Stomach smooth muscle (tissue), 2 donors: ENCODE results near the gene RUNX1.

Experiments used
- H3K27ac ChIP-seq: one replicate; pipeline ENCODE4 v1.7.0; 2013; ENCODE audit warnings: mild to moderate bottlenecking, low read length, inconsistent platforms
- H3K27me3 ChIP-seq, 2 donors: one replicate each; pipeline ENCODE4 v1.7.0; 2013; ENCODE audit warnings: low read length in 2 of 2; ENCODE audit not compliant: insufficient read depth in 2 of 2, control insufficient read depth in 1 of 2
- H3K36me3 ChIP-seq, 2 donors: one replicate each; pipeline ENCODE4 v1.7.0; 2013; ENCODE audit warnings: low read length in 2 of 2; ENCODE audit not compliant: control insufficient read depth in 2 of 2, insufficient read depth in 2 of 2
- H3K4me1 ChIP-seq: one replicate; pipeline ENCODE4 v1.7.0; 2013; ENCODE audit warnings: low read length; ENCODE audit not compliant: control insufficient read depth, insufficient read depth
- H3K4me3 ChIP-seq, 2 donors: one replicate each; pipeline ENCODE4 v1.7.0; 2013; ENCODE audit warnings: low read length in 2 of 2
- H3K9ac ChIP-seq, 2 donors: one replicate each; pipeline ENCODE4 v1.7.0; 2013; ENCODE audit warnings: low read length in 2 of 2, mild to moderate bottlenecking in 1 of 2
- H3K9me3 ChIP-seq, 2 donors: one replicate each; pipeline ENCODE4 v1.7.0; 2013; ENCODE audit warnings: low read length in 2 of 2; ENCODE audit not compliant: control insufficient read depth in 2 of 2
- donor health status: healthy.
- donor health status: Pancreatic carcinoma.

RUNX1 gene

DNA sequence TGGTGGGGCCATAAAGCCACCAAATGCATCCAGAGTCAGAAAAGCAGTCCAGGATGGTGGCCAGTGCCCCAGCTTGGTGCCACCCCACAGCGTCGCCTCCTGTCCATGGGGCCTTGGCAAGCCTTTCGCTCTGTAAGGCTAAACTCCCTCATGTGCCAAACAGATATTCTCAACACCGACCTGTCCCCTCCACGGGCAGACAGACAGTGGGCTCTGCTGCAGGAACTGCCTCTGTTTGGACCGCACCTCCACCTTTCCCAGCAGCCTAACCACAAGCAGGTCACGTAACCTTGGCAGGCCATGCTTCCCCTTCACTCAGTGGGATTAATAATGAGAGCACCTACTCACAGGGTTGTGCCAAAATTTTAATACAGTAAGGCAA lies 11.7 kb downstream of the RUNX1 start:
- peaks cover 0 to 3% of the 10 kb centered on the region in 2 donors for H3K27me3 ChIP-seq
- H3K27ac ChIP-seq: no peak overlapping the region
- H3K4me1 ChIP-seq: no peaks in the 10 kb centered on the region
- no peak overlapping the region for H3K9ac ChIP-seq
- no peaks in the 10 kb centered on the region for H3K36me3 ChIP-seq
- H3K9me3 ChIP-seq: no peaks in the 10 kb centered on the region
- H3K4me3 ChIP-seq: no peak overlapping the region

GRCh38 chr21:35036465-35037383 lies 12.4 kb downstream of the RUNX1 start:
- Histone ChIP-seq H3K4me1 (no peaks in the 10 kb centered on the region), H3K27ac (no peak overlapping the region), H3K4me3 (no peak overlapping the region), H3K27me3 (peaks cover 0 to 3% of the 10 kb centered on the region in 2 donors), H3K9me3 (no peaks in the 10 kb centered on the region), H3K9ac (no peak overlapping the region), H3K36me3 (no peaks in the 10 kb centered on the region)

DNA sequence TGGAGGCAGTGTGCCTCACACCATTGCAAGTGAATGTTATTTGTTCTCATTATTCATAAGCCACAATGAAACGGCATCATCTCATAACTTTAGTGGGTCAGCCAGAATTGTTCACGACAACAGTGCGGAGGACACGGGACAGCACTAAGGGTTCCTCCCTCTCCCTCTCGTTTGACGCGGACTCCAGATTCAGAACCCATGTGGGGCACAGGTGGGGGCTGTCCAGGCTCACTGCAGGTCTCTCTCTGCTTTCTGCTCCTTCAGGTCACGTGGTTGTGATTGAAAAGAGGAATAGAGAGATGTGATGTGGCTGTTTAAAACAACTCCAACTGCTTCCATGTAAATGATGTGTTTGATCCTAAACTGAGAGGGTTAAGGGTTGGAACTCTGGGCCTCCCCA lies 13.5 kb downstream of the RUNX1 start:
- Histone ChIP-seq H3K36me3 (no peaks in the 10 kb centered on the region), H3K4me1 (no peaks in the 10 kb centered on the region), H3K27me3 (peaks cover 0 to 3% of the 10 kb centered on the region in 2 donors), H3K9ac (no peak overlapping the region), H3K4me3 (no peak overlapping the region), H3K27ac (no peak overlapping the region), H3K9me3 (no peaks in the 10 kb centered on the region)

DNA sequence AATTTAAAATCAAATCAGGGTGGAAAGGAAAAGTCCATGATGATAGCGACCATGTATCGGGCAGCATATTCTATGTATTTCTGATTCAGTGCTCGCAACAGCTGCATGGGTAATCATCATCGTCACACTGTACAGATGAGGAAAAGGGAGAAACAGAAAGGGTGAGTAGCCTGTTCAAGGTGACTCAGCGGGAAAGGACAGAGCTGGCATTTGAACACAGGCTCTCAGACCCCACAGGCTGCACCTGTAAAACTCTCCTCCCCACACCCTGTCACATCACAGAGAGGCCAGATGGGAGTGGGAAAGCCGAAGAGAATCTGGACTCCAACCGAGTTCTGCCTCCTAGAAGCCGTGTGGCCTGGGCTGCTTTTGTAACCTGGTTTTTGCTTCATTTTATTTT lies 14.0 kb downstream of the RUNX1 start:
- Histone ChIP-seq H3K36me3 (no peaks in the 10 kb centered on the region), H3K4me1 (no peaks in the 10 kb centered on the region), H3K9me3 (no peaks in the 10 kb centered on the region), H3K27me3 (peaks cover 0 to 3% of the 10 kb centered on the region in 2 donors), H3K27ac (no peak overlapping the region), H3K4me3 (no peak overlapping the region), H3K9ac (no peak overlapping the region)

DNA sequence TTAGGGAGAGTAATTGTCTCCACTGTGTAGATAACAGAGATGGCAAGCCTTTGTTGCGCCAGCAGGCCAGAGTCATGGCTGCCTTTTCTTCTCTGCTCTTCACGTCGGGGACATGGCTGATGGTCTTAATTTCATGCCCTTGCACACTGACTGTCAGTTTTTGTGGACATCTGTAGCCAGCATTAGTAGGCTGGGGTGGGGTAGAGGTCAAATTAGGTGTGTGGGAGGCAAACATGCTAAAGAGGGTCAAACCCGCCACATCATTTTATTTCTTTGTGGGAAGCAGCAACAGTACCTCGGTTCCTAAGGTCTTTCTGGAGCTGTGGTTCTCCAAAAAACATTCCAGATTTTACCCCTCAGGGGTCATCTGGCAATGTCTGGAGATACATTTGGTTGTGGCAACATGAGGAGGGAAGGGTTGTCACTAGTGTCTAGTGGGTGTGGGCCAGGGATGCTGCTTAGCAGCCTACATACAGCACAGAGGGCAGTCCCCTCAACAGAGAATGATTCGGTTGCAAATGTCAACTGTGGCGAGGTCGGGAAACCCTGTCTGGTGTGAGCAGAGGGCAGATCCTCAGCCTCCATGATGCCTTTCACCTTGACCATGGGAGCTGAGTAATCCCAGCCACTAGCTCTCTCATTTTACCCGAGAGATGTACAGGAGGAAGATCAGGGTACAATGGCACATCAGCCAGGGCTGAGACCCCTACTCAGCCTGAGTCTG lies 14.7 kb downstream of the RUNX1 start:
- H3K36me3 ChIP-seq: no peaks in the 10 kb centered on the region
- no peaks in the 10 kb centered on the region for H3K4me1 ChIP-seq
- H3K27ac ChIP-seq: no peak overlapping the region
- H3K4me3 ChIP-seq: no peak overlapping the region
- no peaks in the 10 kb centered on the region for H3K9me3 ChIP-seq
- no peak overlapping the region for H3K9ac ChIP-seq
- H3K27me3 ChIP-seq: peaks cover 0 to 4% of the 10 kb centered on the region in 2 donors

GRCh38 chr21:35032474-35033263 lies 16.4 kb downstream of the RUNX1 start:
- H3K27ac ChIP-seq: no peak overlapping the region
- no peaks in the 10 kb centered on the region for H3K36me3 ChIP-seq
- H3K9ac ChIP-seq: no peak overlapping the region
- no peak overlapping the region for H3K4me3 ChIP-seq
- no peaks in the 10 kb centered on the region for H3K4me1 ChIP-seq
- H3K27me3 ChIP-seq: peaks cover 0 to 5% of the 10 kb centered on the region in 2 donors
- no peaks in the 10 kb centered on the region for H3K9me3 ChIP-seq

DNA sequence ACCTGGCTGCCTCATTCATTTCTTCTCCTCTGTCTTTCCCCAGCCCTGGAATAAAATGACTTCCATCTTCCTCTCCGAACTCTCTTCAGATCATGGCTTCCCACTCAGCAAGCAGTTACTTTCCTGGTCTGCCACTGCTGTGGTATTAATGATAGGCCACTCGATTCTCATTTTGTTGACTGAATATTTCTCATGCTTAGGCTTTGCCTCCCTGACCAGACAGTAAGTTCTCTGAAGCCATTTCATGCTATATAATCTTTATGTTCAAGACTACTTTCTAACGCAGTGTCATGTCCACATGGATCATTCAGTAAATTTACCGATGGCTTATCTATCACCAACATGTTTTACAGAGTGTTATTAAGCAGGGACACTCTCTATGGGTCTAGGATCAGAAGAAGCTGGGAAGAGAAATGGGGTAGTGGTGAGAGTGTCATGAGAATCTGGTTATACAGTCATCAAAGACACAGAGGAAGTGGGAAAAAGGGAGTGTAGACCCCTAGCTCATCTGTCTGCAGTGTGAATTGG lies 20.6 kb downstream of the RUNX1 start:
- no peak overlapping the region for H3K4me3 ChIP-seq
- H3K27me3 ChIP-seq: peaks cover 0 to 5% of the 10 kb centered on the region in 2 donors
- H3K27ac ChIP-seq: no peak overlapping the region
- H3K4me1 ChIP-seq: peaks cover 2% of the 10 kb centered on the region
- H3K9me3 ChIP-seq: no peaks in the 10 kb centered on the region
- no peak overlapping the region for H3K9ac ChIP-seq
- H3K36me3 ChIP-seq: no peaks in the 10 kb centered on the region

DNA sequence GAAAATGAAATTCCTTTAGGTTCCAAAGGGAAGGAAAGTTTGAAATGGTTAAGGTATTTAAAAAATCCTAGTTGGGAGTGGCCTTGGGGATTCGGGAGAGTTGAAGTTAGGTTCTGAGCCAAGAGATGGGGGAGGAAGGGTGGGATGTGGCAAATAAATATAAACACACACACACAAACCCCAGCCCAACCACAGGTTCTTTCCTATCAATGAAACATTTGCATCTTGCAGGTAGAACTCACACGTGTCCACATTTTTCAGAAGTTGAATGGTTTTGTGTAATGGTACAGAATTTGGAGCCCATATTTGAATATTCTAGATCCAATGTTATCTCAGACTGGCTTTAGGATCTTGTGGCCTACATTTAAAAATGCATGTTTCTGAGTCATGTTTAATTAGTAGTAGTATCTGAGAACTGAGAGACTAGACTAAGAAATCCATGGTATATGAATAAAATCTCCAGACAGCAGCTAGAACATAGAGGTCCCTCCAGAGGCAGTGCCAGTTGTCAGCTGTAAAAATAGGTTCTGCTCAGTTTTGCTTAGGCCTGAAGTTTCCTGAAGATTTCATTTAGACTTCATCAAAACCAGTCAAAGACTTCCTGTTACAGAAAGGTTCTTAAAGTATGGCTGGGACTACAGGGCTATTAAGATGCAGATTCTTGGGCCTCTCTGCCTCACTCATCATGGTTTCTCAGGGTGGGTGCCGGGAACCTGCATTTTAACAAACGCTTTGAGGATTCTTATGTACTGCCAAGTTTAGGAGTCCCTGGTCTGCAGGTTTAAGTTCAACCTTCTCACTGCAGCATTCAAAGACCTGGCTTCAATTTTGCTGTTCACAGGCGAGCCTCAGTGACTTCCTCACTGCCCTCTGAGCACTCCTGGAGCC lies 21.3 kb downstream of the RUNX1 start:
- H3K27ac ChIP-seq: no peak overlapping the region
- no peaks in the 10 kb centered on the region for H3K9me3 ChIP-seq
- H3K9ac ChIP-seq: no peak overlapping the region
- peaks cover 0 to 2% of the 10 kb centered on the region in 2 donors for H3K27me3 ChIP-seq
- H3K4me3 ChIP-seq: no peak overlapping the region
- no peaks in the 10 kb centered on the region for H3K36me3 ChIP-seq
- peaks cover 2% of the 10 kb centered on the region for H3K4me1 ChIP-seq

GRCh38 chr21:35026617-35027562 lies 22.2 kb downstream of the RUNX1 start:
- Histone ChIP-seq H3K9me3 (no peaks in the 10 kb centered on the region), H3K4me1 (peaks cover 2% of the 10 kb centered on the region), H3K27ac (no peak overlapping the region), H3K36me3 (no peaks in the 10 kb centered on the region), H3K27me3 (peaks cover 0 to 2% of the 10 kb centered on the region in 2 donors), H3K4me3 (no peak overlapping the region), H3K9ac (no peak overlapping the region)
